EL (cell line): ENCODE measurements around the gene LRRC1.
A peak's percentile ranks its signal among the peaks of the same experiment; 100 is the strongest.

Experiments
- DNase-seq: peaks from one replicate; pipeline ENCODE4 v3.0.0-alpha.2; 2016

Gene LRRC1

GRCh38 chr6:53896196-53896595 is 101.4 kb downstream of the LRRC1 start:
- DNase-seq = peak; percentile 56

- DNase-seq = peak; percentile 15
These were observed 103.4 kb downstream of the LRRC1 start for GRCh38 chr6:53898026-53898795.

- DNase-seq = no peak
These were observed 104.7 kb downstream of the LRRC1 start for GRCh38 chr6:53899512-53899911.

- DNase-seq = no peak
These were observed 108.6 kb downstream of the LRRC1 start for GRCh38 chr6:53903357-53903756.

- DNase-seq = no peak
These were observed 111.3 kb downstream of the LRRC1 start for GRCh38 chr6:53906103-53906502.

- DNase-seq = peak; percentile 20
These were observed 112.0 kb downstream of the LRRC1 start for GRCh38 chr6:53906842-53907241.

- no peak for DNase-seq
These were observed 116.0 kb downstream of the LRRC1 start for GRCh38 chr6:53910834-53911233.

GRCh38 chr6:53912661-53913060 is 117.9 kb downstream of the LRRC1 start:
- no peak for DNase-seq

GRCh38 chr6:53913286-53913685 is 118.5 kb downstream of the LRRC1 start:
- no peak for DNase-seq

GRCh38 chr6:53915026-53915691 is 120.4 kb downstream of the LRRC1 start:
- no peak for DNase-seq

- DNase-seq = no peak
These were observed 122.1 kb downstream of the LRRC1 start for GRCh38 chr6:53916804-53917463.

- no peak for DNase-seq
These were observed 122.6 kb downstream of the LRRC1 start for GRCh38 chr6:53917464-53917842.

GRCh38 chr6:53918854-53919510 is 124.2 kb downstream of the LRRC1 start:
- no peak for DNase-seq

- DNase-seq = no peak
These were observed 125.1 kb downstream of the LRRC1 start for GRCh38 chr6:53919881-53920360.

GRCh38 chr6:53920881-53921280 is 126.1 kb downstream of the LRRC1 start:
- DNase-seq = no peak

GRCh38 chr6:53921639-53922038 is 126.8 kb downstream of the LRRC1 start:
- DNase-seq = no peak

- DNase-seq = no peak
These were observed 127.8 kb downstream of the LRRC1 start for GRCh38 chr6:53922539-53922981.

- DNase-seq = no peak
These were observed 129.5 kb downstream of the LRRC1 start for GRCh38 chr6:53924277-53924676.

- DNase-seq = no peak
These were observed 130.1 kb downstream of the LRRC1 start for GRCh38 chr6:53924821-53925422.

- no peak for DNase-seq
These were observed 131.1 kb downstream of the LRRC1 start for GRCh38 chr6:53925891-53926290.

- peak; percentile 62 for DNase-seq
These were observed 131.7 kb downstream of the LRRC1 start for GRCh38 chr6:53926505-53926904.

GRCh38 chr6:53928641-53929040 is 133.8 kb downstream of the LRRC1 start:
- DNase-seq = no peak
